G401.6 (cell line): ENCODE results near the gene RPGRIP1.
"Not testable (repeated sequence)": the region's sequence is repeated elsewhere in the genome, so short reads cannot be mapped to it uniquely, and the experiment has no call there.

ENCODE experiments used
- FAIRE-seq: peaks from 2 replicates; lab custom pipeline; 2012; peaks lifted over from hg19 to GRCh38; lab: Jason Lieb, UNC

Gene RPGRIP1

GRCh38 chr14:21258889-21259787 lies 20.7 kb upstream of the RPGRIP1 start:
- FAIRE-seq: no peak

- no peak for FAIRE-seq
These were observed 18.1 kb upstream of the RPGRIP1 start for GRCh38 chr14:21261824-21262223.

GRCh38 chr14:21262410-21262809 lies 17.5 kb upstream of the RPGRIP1 start:
- no peak for FAIRE-seq

DNA sequence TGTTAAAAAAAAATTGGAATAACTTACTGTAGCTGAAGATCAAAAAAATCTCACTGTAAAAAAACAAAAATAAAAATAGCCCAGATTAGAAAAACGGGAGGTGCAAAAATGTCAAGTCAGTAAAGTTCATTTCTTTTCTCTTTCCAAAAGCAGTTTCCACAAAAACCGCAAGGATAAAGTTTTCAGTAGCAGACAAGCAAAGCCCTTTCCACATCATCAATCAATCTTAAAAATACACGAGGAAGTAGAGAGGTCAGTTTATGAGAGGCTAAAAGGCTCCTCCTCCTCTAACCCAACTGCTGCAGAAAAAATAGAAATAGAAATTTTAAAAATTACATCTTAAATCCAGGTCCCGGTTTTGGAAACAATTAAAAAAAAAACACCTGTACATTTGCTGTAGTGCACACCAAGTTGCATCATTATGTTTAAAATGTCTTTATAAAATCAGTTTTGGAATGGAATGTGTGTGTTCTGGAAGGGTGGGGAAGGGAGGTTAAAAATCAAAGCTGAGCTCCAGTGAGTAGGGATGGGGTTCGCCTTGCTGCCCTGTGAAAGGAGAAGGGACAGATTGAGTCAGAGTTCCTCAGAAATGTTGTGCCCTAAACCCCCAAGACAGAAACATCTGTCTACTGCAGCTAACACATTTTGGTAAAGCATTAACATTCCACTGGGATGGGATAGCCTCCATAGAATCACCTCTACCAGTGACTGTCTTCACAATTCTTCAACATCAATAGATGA lies 16.4 kb upstream of the RPGRIP1 start:
- FAIRE-seq: no peak

DNA sequence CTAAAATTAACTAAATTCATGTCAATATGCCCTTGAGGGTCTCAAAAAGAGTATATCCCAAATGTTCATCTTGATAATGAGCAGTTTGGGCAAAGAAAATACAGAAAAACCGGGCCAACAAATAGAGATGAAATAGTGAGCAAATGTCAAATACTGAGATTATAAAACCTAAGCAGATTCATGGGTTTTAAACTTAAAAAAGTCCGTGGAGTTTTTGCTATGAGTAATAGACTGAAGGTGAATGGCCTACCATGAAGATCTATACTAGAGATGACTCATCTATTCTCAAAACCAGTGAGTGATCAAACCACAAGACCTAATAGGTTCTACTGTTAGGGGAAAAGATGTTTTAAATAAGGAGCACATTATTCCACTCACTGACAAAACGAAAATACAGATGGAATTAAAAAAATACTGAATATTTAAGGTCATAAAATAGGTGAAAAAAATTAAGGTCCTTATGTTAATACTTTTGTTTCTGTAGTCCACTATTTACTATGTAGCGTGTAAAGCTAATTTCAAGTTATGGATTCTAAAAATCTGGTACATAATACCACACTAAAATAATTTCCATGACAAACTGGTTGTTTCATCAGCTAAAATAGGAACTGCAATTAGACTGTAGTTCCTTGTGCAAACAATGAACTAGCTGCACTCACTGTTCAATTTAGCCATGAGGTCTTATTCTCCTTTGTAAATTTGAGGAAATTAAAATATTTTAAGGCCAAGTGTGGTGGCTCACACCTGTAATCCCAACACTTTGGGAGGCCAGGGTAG lies 15.7 kb upstream of the RPGRIP1 start:
- no peak for FAIRE-seq

DNA sequence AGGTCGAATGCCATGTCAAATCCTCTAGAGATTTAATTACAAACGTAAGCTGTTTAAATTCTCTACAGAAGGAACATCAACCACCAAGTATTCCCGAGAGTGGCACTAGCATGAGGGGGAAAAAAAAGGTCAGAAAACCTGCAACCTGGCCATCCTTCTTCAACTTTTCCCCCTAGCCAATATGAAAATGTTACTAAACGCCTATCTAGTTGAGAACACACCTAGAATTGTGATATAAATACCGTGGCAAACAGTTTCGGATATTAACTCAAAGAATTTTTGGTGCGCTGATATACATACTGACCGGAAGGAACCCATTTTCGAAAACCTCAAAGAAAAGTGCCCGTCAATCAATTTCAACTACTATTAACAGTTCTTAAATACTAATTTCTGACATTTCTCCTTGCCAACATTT lies 12.4 kb upstream of the RPGRIP1 start:
- FAIRE-seq: no peak

- no peak for FAIRE-seq
These were observed 11.8 kb upstream of the RPGRIP1 start for GRCh38 chr14:21267886-21268616.

DNA sequence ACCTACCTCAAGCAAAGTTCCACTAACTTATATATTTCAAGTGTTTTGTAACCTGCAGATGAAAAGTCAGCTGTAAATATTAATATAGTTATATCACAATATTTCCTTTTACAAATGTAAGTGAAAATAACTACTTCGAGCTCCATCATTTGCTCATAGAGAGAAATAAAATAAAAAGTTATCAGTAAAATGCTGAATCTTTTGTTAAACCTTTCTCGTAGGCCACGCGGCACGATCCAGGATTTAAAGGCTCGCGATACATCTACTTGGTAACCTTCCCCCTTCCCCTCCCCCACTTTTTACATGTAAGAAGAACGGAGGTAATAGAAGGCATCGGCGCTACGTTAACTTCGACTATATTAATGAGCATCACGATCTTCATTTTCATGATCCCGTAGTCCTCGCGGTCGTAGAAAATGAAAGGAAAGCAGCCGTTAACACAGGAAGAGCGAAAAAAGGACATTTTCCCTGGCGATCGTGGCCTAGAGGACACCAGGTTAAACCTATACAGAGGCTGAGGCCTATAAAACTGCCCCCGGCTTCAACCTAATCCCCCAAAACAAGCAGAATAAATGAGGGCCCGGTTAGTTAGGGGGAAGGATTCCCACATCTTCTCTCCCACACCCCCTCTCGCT lies 11.1 kb upstream of the RPGRIP1 start:
- FAIRE-seq: no peak

GRCh38 chr14:21269252-21270046 lies 10.4 kb upstream of the RPGRIP1 start, which contains the start of gene HNRNPC:
Gene HNRNPC (minus strand): TSS chr14:21269442. CDS start chr14:21234193, 35,249 bp downstream.
- peak; percentile 99 for FAIRE-seq

DNA sequence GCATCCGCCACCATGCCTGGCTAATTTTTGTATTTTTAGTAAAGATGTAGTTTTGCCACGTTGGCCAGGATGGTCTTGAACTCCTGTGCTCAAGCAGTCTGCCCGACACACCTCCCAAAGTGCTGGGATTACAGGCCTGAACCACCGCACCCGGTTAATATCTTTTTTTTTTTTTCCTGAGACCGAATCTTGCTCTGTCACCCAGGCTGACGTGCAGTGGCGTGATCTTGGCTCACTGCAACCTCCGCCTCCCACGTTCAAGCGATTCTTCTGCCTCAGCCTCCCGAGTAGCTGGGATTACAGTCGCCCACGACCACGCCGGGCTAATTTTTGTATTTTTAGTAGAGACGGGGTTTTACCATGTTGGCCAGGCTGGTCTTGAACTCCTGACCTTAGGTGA lies 7.2 kb upstream of the RPGRIP1 start:
- not testable (repeated sequence) for FAIRE-seq

GRCh38 chr14:21275261-21275858 lies 4.5 kb upstream of the RPGRIP1 start:
- no peak for FAIRE-seq

DNA sequence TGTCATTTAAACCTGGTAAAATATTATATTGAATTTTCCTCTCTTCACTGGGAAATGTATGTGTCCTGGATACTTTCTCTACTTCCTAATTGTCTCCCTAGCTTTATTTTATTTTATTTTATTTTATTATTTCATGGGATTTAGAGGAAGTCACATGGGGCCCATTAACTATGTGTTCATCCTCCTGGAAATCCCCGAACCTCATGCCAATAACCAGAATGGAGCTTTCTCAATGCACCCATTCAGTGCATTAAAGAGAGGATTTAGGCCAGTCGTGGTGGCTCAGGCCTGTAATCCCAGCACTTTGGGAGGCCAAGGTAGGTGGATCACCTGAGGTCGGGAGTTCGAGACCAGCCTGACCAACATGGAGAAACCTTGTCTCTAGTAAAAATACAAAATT lies 1.3 kb upstream of the RPGRIP1 start:
- no peak for FAIRE-seq

DNA sequence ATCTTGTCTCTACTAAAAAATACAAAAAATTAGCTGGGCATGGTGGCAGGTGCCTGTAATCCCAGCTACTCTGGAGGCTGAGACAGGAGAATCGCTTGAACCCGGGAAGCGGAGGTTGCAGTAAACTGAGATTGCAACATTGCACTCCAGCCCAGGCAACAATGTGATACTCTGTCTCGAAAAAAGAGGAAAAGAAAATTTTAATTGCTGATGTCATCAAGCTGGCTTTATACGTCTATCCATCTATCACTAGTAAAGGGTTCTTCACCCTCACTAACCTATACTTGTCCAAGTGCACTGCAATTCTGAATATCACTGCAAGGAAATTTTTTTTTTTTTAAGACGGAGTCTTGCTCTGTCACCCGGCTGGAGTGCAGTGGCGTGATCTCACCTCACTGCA lies 2.0 kb downstream of the RPGRIP1 start:
- not testable (repeated sequence) for FAIRE-seq

GRCh38 chr14:21286516-21286915 lies 6.6 kb downstream of the RPGRIP1 start:
- FAIRE-seq: not testable (repeated sequence)

DNA sequence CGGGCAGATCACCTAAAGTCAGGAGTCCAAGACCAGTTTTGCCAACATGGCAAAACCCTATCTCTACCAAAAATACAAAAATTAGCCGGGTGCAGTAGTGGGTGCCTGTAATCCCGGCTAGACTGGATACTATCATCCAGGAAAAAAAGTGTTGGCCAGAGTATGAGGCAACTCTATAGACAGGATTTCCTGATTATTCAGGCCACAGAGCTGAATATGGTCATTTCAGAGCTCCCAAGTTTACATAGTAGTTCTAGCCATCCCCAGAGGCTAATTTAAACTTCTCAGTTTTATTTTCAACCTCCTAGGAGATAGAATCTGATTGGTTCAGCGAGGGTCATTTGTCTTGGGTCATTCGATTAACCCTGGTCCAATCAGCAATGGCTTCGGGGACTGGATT lies 7.3 kb downstream of the RPGRIP1 start:
- FAIRE-seq: no peak

DNA sequence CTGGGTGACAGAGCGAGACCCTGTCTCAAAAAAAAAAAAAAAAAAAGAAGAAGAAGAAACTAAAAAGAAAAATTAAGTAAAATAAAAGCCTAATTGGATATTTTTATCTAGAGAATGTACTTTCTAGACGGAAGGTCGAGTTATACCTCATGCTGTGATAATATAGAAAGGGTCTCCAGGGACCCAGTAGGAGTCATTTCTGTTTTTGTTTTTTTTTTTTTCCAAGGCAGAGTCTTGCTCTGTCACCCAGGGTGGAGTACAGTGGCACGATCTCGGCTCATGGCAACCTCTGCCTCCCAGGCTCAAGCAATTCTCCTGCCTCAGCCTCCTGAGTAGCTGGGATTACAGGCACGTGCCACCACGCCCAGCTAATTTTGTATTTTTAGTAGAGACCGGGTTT lies 14.1 kb downstream of the RPGRIP1 start:
- FAIRE-seq: not testable (repeated sequence)

GRCh38 chr14:21298358-21298757 lies 18.5 kb downstream of the RPGRIP1 start:
- no peak for FAIRE-seq

DNA sequence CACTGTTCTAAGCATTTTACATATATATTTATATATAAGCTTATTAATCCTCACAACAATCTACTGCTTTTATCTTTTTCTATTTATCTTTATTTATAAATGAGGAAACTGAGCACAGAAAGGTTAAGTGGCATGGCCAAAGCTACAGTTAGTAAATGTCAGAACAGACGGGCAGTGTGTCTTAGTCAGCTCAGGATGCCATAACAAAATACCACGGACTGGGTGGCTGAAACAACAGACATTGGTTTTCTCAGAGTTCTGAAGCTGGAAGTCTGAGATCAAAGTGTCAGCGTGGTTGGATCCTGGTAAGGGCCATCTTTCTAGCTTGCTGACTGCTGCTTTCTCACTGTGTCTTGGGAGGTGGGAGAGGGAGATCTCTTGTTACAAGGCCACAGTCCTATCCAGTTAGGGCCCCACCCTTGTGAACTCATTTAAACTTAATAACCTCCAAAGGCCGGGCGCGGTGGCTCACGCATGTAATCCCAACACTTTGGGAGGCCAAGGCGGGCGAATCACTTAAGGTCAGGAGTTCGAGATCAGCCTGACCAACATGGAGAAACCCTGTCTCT lies 19.8 kb downstream of the RPGRIP1 start:
- FAIRE-seq: no peak

GRCh38 chr14:21300892-21301291 lies 21.0 kb downstream of the RPGRIP1 start:
- no peak for FAIRE-seq
